ENCODE data around the gene PCSK6. TPM values are rescaled to one million over a fixed set of nuclear protein-coding genes. Genes with fewer than 3 reads are reported as not detected.
A peak's percentile ranks its signal among the peaks of the same experiment; 100 is the strongest.

Gene PCSK6
- total RNA-seq, 1 experiment from 2014 or later, result 2.9 TPM

- no peak overlapping the region for H3K4me3 Mint-ChIP-seq
- ChIA-PET POLR2A (no interaction called here), CTCF (interaction anchor here (2.5 to 3.2 kb wide), 2 partner anchors 10 to 180 kb away, joined by 13 to 19 read pairs; no protein-coding TSS in a partner anchor)
- H3K36me3 Mint-ChIP-seq, result no peaks in the 10 kb centered on the region
- H3K9me3 Mint-ChIP-seq, result no peaks in the 10 kb centered on the region
- 0 out of 2 replicates have a peak, but pooled peaks cover 2% of the 10 kb centered on the region for H3K27me3 Mint-ChIP-seq (ENCODE audit: low read depth)
- ATAC-seq, result no peak
- DNase-seq (ENCODE audit: low spot score), result no peak
- TF ChIP-seq GTF2I (CRISPR knock-in tag; conservative IDR thresholded peaks at IDR 0.05) (no peak), MYBL2 (CRISPR knock-in tag; IDR thresholded peaks at IDR 0.05) (no peak), ZNF138 (CRISPR knock-in tag; conservative IDR thresholded peaks at IDR 0.05) (no peak), MAX (CRISPR knock-in tag; IDR thresholded peaks at IDR 0.05) (no peak), E2F5 (CRISPR knock-in tag; IDR thresholded peaks at IDR 0.05) (no peak), USF1 (CRISPR knock-in tag; IDR thresholded peaks at IDR 0.05) (no peak), ZNF423 (CRISPR knock-in tag; IDR thresholded peaks at IDR 0.05) (no peak), ZNF219 (CRISPR knock-in tag; IDR thresholded peaks at IDR 0.05; ENCODE audit: borderline replicate concordance) (no peak), GABPB1 (CRISPR knock-in tag; IDR thresholded peaks at IDR 0.05) (no peak), NFE2L1 (CRISPR knock-in tag; IDR thresholded peaks at IDR 0.05) (no peak), ATF2 (CRISPR knock-in tag; IDR thresholded peaks at IDR 0.05; ENCODE audit: borderline replicate concordance, low read depth) (no peak), FOXJ3 (CRISPR knock-in tag; IDR thresholded peaks at IDR 0.05; ENCODE audit: borderline replicate concordance) (no peak), CREB1 (CRISPR knock-in tag; IDR thresholded peaks at IDR 0.05) (no peak), NFATC4 (CRISPR knock-in tag; IDR thresholded peaks at IDR 0.05) (no peak), TEAD4 (CRISPR knock-in tag; IDR thresholded peaks at IDR 0.05) (no peak), E2F1 (CRISPR knock-in tag; IDR thresholded peaks at IDR 0.05) (no peak), ATF3 (CRISPR knock-in tag; conservative IDR thresholded peaks at IDR 0.05) (no peak), PREB (CRISPR knock-in tag; IDR thresholded peaks at IDR 0.05; ENCODE audit: borderline replicate concordance) (no peak), ERG (CRISPR knock-in tag; IDR thresholded peaks at IDR 0.05) (no peak)
- 0 out of 2 replicates have a peak overlapping the region, but pooled peaks have one; percentile 41 for H3K27ac Mint-ChIP-seq
- H3K4me1 Mint-ChIP-seq, result peaks cover 6% of the 10 kb centered on the region
Measured at GRCh38 chr15:101322016-101322695, 167.4 kb downstream of the PCSK6 start.
